Transverse colon (tissue), 4 donors: ENCODE data around the gene BGN. TPM values are rescaled to one million over a fixed set of nuclear protein-coding genes. Genes with fewer than 3 reads are reported as not detected.

ENCODE experiments used
- DNase-seq: peaks from one replicate; pipeline ENCODE4 v3.0.0-alpha.2; 2019
- H3K27ac ChIP-seq, 4 donors: fragments of 200-600 bp; sonication (generic); 2 replicates each; pipeline ENCODE4 v1.5.1; 2016 to 2018; ENCODE audit warnings: inconsistent platforms in 4 of 4
- H3K27me3 ChIP-seq: fragments of 200-600 bp; sonication (generic); 2 replicates; pipeline ENCODE4 v1.5.1; 2017; ENCODE audit warnings: inconsistent platforms
- H3K36me3 ChIP-seq, 4 donors: fragments of 200-600 bp; sonication (generic); 2 replicates each; pipeline ENCODE4 v1.5.1; 2017 to 2019; ENCODE audit warnings: inconsistent platforms in 4 of 4
- H3K4me1 ChIP-seq, 4 donors: fragments of 200-600 bp; sonication (generic); 2 replicates each; pipeline ENCODE4 v1.5.1; 2017 to 2020; ENCODE audit warnings: inconsistent platforms in 4 of 4
- H3K4me3 ChIP-seq, 4 donors: fragments of 200-600 bp; sonication (generic); 1 replicate in 1 of 4; 2 replicates in 3 of 4; pipeline versions ENCODE4 v1.5.1 to v1.6.1; 2017 to 2019; ENCODE audit warnings: inconsistent platforms in 4 of 4
- H3K9me3 ChIP-seq, 2 donors: fragments of 200-600 bp; sonication (generic); 2 replicates each; pipeline ENCODE4 v1.5.1; 2017 to 2019; ENCODE audit warnings: inconsistent platforms in 2 of 2
- CTCF ChIP-seq, 5 experiments: fragments of 200-600 bp in 3 of 5; fragments of 450-650 bp in 2 of 5; sonication (generic) in 3 of 5; IDR thresholded peaks; 1 replicate in 2 of 5; 2 replicates in 3 of 5; pipeline ENCODE4 v1.5.1; 2016 to 2017; ENCODE audit warnings: antibody characterized with exemption in 5 of 5, inconsistent platforms in 3 of 5, mild to moderate bottlenecking in 2 of 5, moderate library complexity in 1 of 5
- EP300 ChIP-seq: sonication (generic); formaldehyde crosslinking; IDR thresholded peaks from one replicate; pipeline ENCODE4 v1.6.1; 2017; ENCODE audit warnings: antibody characterized with exemption, low read depth
- POLR2A ChIP-seq: fragments of 450-650 bp; IDR thresholded peaks from one replicate; pipeline ENCODE4 v1.6.1; 2016; ENCODE audit warnings: antibody characterized with exemption, mild to moderate bottlenecking, moderate library complexity
- POLR2AphosphoS5 ChIP-seq, 3 donors: sonication (generic); formaldehyde crosslinking; IDR thresholded peaks; one replicate each; pipeline ENCODE4 v1.6.1; 2016; ENCODE audit warnings: antibody characterized with exemption in 3 of 3
- WGBS, 2 donors: methylation state at CpG; one replicate each; pipeline ENCODE4 v1.1.5; 2018; ENCODE audit warnings: low coverage in 1 of 2; 5-methylcytosine and 5-hydroxymethylcytosine counted together
- in situ Hi-C, 4 donors: fragments of 200-750 bp; cut with MboI; loops; one replicate each; pipeline versions ENCODE4 v1.15.0 to v1.15.1; 2017; ENCODE audit warnings: low sequenced_read_pairs in 3 of 4, low pct_ligation_motif_present in 1 of 4, low pct_unique_long_range_greater_than_20kb in 1 of 4
- intact Hi-C: fragments of 100-400 bp; cut with DNase I; formaldehyde crosslinking; loops from one replicate; pipeline ENCODE4 v1.15.1; 2023; ENCODE audit warnings: low total_unique reads
- total RNA-seq, 4 donors: library from RNA; depleted of rRNA; stranded (reverse); fragments of >200 nt; gene quantifications; one replicate each; pipeline ENCODE4 v1.1.0, GENCODE V29; 2016

The BGN gene
- total RNA-seq, 4 donors from 2014 or later = 3.8 to 67.1 (median 10.5) TPM

- TF ChIP-seq CTCF (IDR thresholded peaks at IDR 0.05) (no peak), EP300 (no peak), POLR2A (no peak), POLR2AphosphoS5 (IDR thresholded peaks at IDR 0.05) (no peak)
- Histone ChIP-seq H3K4me1 (no peaks in the 10 kb centered on the region), H3K27ac (no peak overlapping the region), H3K27me3 (no peaks in the 10 kb centered on the region), H3K9me3 (no peaks in the 10 kb centered on the region), H3K36me3 (no peaks in the 10 kb centered on the region), H3K4me3 (no peak overlapping the region)
- intact Hi-C loops = no loop called here
- WGBS, 2 donors = 40 to 62% methylated on average over 1 to 10 of the region's 10 CpGs
- DNase-seq = no peak
- in situ Hi-C loops = no loop called here
Measured at GRCh38 chrX:153526801-153527200, 32.0 kb downstream of the BGN start.

- no peaks in the 10 kb centered on the region for H3K4me1 ChIP-seq
- H3K4me3 ChIP-seq = no peak overlapping the region
- DNase-seq = no peak
- intact Hi-C loops = no loop called here
- in situ Hi-C loops = no loop called here
- no peaks in the 10 kb centered on the region for H3K27me3 ChIP-seq
- no peaks in the 10 kb centered on the region for H3K9me3 ChIP-seq
- H3K36me3 ChIP-seq = no peaks in the 10 kb centered on the region
- 72% methylated on average over 15 of the region's 15 CpGs; no CpG with 5 or more reads in 1 of the 2 donors for WGBS, 2 donors
- no peak for TF ChIP-seq EP300
- H3K27ac ChIP-seq = no peak overlapping the region
Measured at GRCh38 chrX:153527208-153527607, 32.4 kb downstream of the BGN start.

GRCh38 chrX:153530411-153531129, 35.8 kb downstream of the BGN start:
- no peak overlapping the region for H3K4me3 ChIP-seq
- H3K27ac ChIP-seq = no peak overlapping the region
- H3K27me3 ChIP-seq = no peaks in the 10 kb centered on the region
- intact Hi-C loops = no loop called here
- no peaks in the 10 kb centered on the region for H3K36me3 ChIP-seq
- no peaks in the 10 kb centered on the region for H3K9me3 ChIP-seq
- no peaks in the 10 kb centered on the region for H3K4me1 ChIP-seq
- no peak for TF ChIP-seq POLR2A
- TF ChIP-seq CTCF (IDR thresholded peaks at IDR 0.05) = no peak
- no peak for TF ChIP-seq POLR2AphosphoS5 (IDR thresholded peaks at IDR 0.05)
- TF ChIP-seq EP300 = no peak
- in situ Hi-C loops = no loop called here
- 0 to 70% methylated on average over 1 to 19 of the region's 20 CpGs for WGBS, 2 donors
- no peak for DNase-seq

- no peaks in the 10 kb centered on the region for H3K9me3 ChIP-seq
- intact Hi-C loops (no loop called here), in situ Hi-C loops (no loop called here)
- no peaks in the 10 kb centered on the region for H3K36me3 ChIP-seq
- 79% methylated on average over 15 of the region's 15 CpGs; no CpG with 5 or more reads in 1 of the 2 donors for WGBS, 2 donors
- TF ChIP-seq POLR2A (no peak), EP300 (no peak), POLR2AphosphoS5 (IDR thresholded peaks at IDR 0.05) (no peak), CTCF (IDR thresholded peaks at IDR 0.05) (no peak)
- no peak for DNase-seq
- no peak overlapping the region for H3K4me3 ChIP-seq
- H3K27ac ChIP-seq = no peak overlapping the region
- H3K27me3 ChIP-seq = no peaks in the 10 kb centered on the region
- H3K4me1 ChIP-seq = no peaks in the 10 kb centered on the region
Measured at GRCh38 chrX:153533091-153533490, 38.3 kb downstream of the BGN start.

- 74% methylated on average over 8 of the region's 11 CpGs; no CpG with 5 or more reads in 1 of the 2 donors for WGBS, 2 donors
- intact Hi-C loops = no loop called here
- TF ChIP-seq POLR2AphosphoS5 (IDR thresholded peaks at IDR 0.05) = no peak
- TF ChIP-seq EP300 = no peak
- TF ChIP-seq POLR2A = no peak
- TF ChIP-seq CTCF (IDR thresholded peaks at IDR 0.05) = no peak
- H3K4me1 ChIP-seq = no peaks in the 10 kb centered on the region
- DNase-seq = no peak
- H3K36me3 ChIP-seq = no peaks in the 10 kb centered on the region
- no peak overlapping the region for H3K4me3 ChIP-seq
- no peaks in the 10 kb centered on the region for H3K9me3 ChIP-seq
- H3K27me3 ChIP-seq = no peaks in the 10 kb centered on the region
- in situ Hi-C loops = no loop called here
- H3K27ac ChIP-seq = no peak overlapping the region
Measured at GRCh38 chrX:153537080-153537479, 42.3 kb downstream of the BGN start.
